HepG2 (cell line): ENCODE results near the gene TOR4A. TPM values are rescaled to one million over a fixed set of nuclear protein-coding genes. Genes with fewer than 3 reads are reported as not detected.

Experiments
- ARNT2 ChIP-seq: sonication (generic); formaldehyde crosslinking; IDR thresholded peaks from 2 replicates; pipeline ENCODE4 v1.8.0; 2022; ENCODE audit warnings: mild to moderate bottlenecking, low read depth, missing genetic modification reagents, moderate library complexity
- ETV5 ChIP-seq: IDR thresholded peaks from 2 replicates; pipeline ENCODE4 v1.6.1; 2018; ENCODE audit warnings: missing biosample characterization, missing genetic modification reagents, inconsistent platforms, borderline replicate concordance
- HDAC6 ChIP-seq: fragments of 200-600 bp; sonication (generic); IDR thresholded peaks from 2 replicates; pipeline ENCODE4 v1.7.0; 2017; ENCODE audit warnings: mild to moderate bottlenecking, antibody characterized with exemption, low read length, low read depth
- KAT2B ChIP-seq: fragments of 150-350 bp; IDR thresholded peaks from 2 replicates; pipeline ENCODE4 v1.6.1; 2014; ENCODE audit warnings: low read depth, low read length, borderline replicate concordance
- MEIS2 ChIP-seq: sonication (generic); formaldehyde crosslinking; IDR thresholded peaks from 2 replicates; pipeline ENCODE4 v1.9.0; 2021; ENCODE audit warnings: mild to moderate bottlenecking, missing genetic modification reagents
- MYNN ChIP-seq: sonication (generic); formaldehyde crosslinking; IDR thresholded peaks from 2 replicates; pipeline ENCODE4 v1.4.0; 2020; ENCODE audit warnings: mild to moderate bottlenecking, low read depth, missing genetic modification reagents
- NAIF1 ChIP-seq: sonication (generic); formaldehyde crosslinking; IDR thresholded peaks from 2 replicates; pipeline ENCODE4 v1.5.0; 2020; ENCODE audit warnings: mild to moderate bottlenecking, missing genetic modification reagents, borderline replicate concordance
- POLR2G ChIP-seq: fragments of 200-400 bp; formaldehyde crosslinking; IDR thresholded peaks from 2 replicates; pipeline ENCODE4 v1.6.1; 2018; ENCODE audit warnings: mild to moderate bottlenecking, low read depth, low read length, moderate library complexity
- SMAD9 ChIP-seq: sonication (generic); formaldehyde crosslinking; IDR thresholded peaks from 2 replicates; pipeline ENCODE4 v1.5.1; 2020; ENCODE audit warnings: mild to moderate bottlenecking, missing genetic modification reagents
- TCF7 ChIP-seq: sonication (generic); IDR thresholded peaks from 2 replicates; pipeline ENCODE4 v1.6.1; 2016; ENCODE audit warnings: antibody characterized with exemption, low read depth
- U2AF2 ChIP-seq: fragments of 200-400 bp; formaldehyde crosslinking; IDR thresholded peaks from 2 replicates; pipeline ENCODE4 v1.6.1; 2017; ENCODE audit warnings: low read depth, mild to moderate bottlenecking, low read length
- ZNF274 ChIP-seq: sonication (generic); formaldehyde crosslinking; IDR thresholded peaks from 2 replicates; pipeline ENCODE4 v1.5.1; 2020; ENCODE audit warnings: mild to moderate bottlenecking, missing genetic modification reagents
- ZNF292 ChIP-seq: sonication (generic); formaldehyde crosslinking; IDR thresholded peaks from 2 replicates; pipeline ENCODE4 v1.8.1; 2022; ENCODE audit warnings: mild to moderate bottlenecking, low read depth, missing genetic modification reagents, borderline replicate concordance
- ZNF496 ChIP-seq: sonication (generic); formaldehyde crosslinking; IDR thresholded peaks from 2 replicates; pipeline ENCODE4 v1.8.1; 2023; ENCODE audit warnings: mild to moderate bottlenecking, moderate library complexity, missing genetic modification reagents; ENCODE audit not compliant: insufficient replicate concordance
- ZNF556 ChIP-seq: sonication (generic); formaldehyde crosslinking; IDR thresholded peaks from 2 replicates; pipeline ENCODE4 v1.4.0; 2020; ENCODE audit warnings: mild to moderate bottlenecking, missing genetic modification reagents, borderline replicate concordance
- ZNF557 ChIP-seq: sonication (generic); formaldehyde crosslinking; IDR thresholded peaks from 2 replicates; pipeline ENCODE4 v1.4.0; 2020; ENCODE audit warnings: missing genetic modification reagents
- ZNF652 ChIP-seq: IDR thresholded peaks from 2 replicates; pipeline ENCODE4 v1.6.1; 2016; ENCODE audit warnings: low read depth, borderline replicate concordance
- ZNF749 ChIP-seq: sonication (generic); formaldehyde crosslinking; IDR thresholded peaks from 2 replicates; pipeline ENCODE4 v1.8.0; 2022; ENCODE audit warnings: mild to moderate bottlenecking, missing genetic modification reagents, moderate library complexity, borderline replicate concordance
- ZNF878 ChIP-seq: sonication (generic); formaldehyde crosslinking; IDR thresholded peaks from 2 replicates; pipeline ENCODE4 v1.8.1; 2023; ENCODE audit warnings: mild to moderate bottlenecking, missing genetic modification reagents, moderate library complexity
- polyA plus RNA-seq, 8 experiments: library from polyadenylated mRNA; depleted of rRNA in 3 of 8; stranded (reverse) in 7 of 8; unstranded in 1 of 8; fragments of >200 nt; fragmentation: Illumina TruSeq in 4 of 8; extraction: Trizol in 4 of 8; gene quantifications; 2 replicates each; pipeline versions ENCODE4 v1.2.1 to v1.2.3, GENCODE V29; 2011 to 2016; ENCODE audit warnings: low read depth in 4 of 8, missing spikeins in 1 of 8, mixed read lengths in 1 of 8; ENCODE audit not compliant: insufficient read depth in 1 of 8
- total RNA-seq, 5 experiments: library from RNA; depleted of rRNA; stranded (reverse); fragments of >200 nt; fragmentation: Illumina TruSeq; extraction: Trizol; gene quantifications; 2 replicates each; pipeline ENCODE4 v1.2.3, GENCODE V29; 2016; ENCODE audit warnings: low read depth in 1 of 5
- TF ChIP-seq, protein P1 (sequence below): sonication (generic); formaldehyde crosslinking; IDR thresholded peaks from 2 replicates; pipeline ENCODE4 v1.5.0; 2020; ENCODE audit warnings: mild to moderate bottlenecking, missing genetic modification reagents
- TF ChIP-seq, protein P2 (sequence below): sonication (generic); formaldehyde crosslinking; IDR thresholded peaks from 2 replicates; pipeline ENCODE4 v1.5.1; 2020; ENCODE audit warnings: mild to moderate bottlenecking, missing genetic modification reagents, moderate library complexity

The TOR4A gene
- total and polyA plus RNA-seq, 2 of the 13 experiments (the other 11 are each of a cell fraction or from before 2014, with no cell fraction given): 11.1 to 14.2 TPM

DNA sequence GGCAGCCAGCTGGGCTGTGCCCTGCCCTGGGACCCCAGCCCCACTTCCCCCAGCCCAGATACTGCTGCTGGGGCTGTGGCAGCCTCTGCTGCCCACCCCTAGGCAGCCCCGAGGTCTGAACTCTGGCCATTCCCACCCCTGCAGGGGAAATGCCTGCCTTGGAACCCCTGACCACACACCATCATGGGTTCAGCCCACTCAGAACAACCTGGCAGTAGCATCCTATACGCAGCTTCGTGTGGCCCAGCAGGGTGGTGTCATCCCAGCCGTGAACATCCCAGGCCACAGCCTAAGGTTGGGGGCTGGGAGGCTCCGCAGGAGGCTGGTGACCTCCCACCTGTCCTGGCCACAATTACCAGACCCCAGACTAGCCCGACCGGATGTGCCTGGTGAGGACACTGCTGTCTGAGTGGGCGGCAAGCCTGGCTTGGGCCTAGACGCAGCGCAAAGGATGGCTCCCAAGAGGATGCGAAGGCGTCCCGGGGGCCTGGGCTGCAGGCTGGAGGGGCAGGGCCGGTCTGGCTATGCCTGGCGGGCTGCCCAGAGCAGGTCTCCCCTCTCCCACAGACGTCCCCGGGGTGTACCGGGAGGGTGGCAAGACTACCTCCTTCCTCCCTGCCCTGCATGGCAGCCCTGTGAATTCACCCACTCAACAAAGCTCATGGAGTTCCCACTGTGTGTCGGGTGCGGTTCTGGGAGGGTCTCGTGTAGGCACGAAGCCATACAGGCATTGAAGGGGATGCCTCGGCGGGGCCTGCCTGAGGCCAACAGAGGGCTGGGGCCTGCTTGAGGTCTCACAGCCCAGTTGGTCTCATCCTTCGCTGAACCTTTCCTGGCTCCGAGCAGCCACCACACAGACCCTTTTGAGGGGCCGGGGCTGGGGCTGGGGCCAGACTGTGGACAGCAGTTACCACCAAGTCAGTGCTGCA lies 48.3 kb upstream of the TOR4A start (continued):
- TF ChIP-seq ZNF557 (CRISPR knock-in tag): 0 out of 2 replicates have a peak, but pooled peaks have one; percentile 53
- no peak for TF ChIP-seq KAT2B
- TF ChIP-seq ETV5 (CRISPR knock-in tag): peak; percentile 40; the same call in 1 of the 2 replicates
- TF ChIP-seq ARNT2: no peak; the same call in 1 of the 2 replicates
- TF ChIP-seq TCF7: no peak
- TF ChIP-seq ZNF496: no peak
- TF ChIP-seq ZNF878: no peak
- TF ChIP-seq ZNF274 (CRISPR knock-in tag): no peak
- TF ChIP-seq HDAC6: no peak
- TF ChIP-seq U2AF2: no peak
- no peak for TF ChIP-seq MYNN (CRISPR knock-in tag)
- TF ChIP-seq, protein P1, sequence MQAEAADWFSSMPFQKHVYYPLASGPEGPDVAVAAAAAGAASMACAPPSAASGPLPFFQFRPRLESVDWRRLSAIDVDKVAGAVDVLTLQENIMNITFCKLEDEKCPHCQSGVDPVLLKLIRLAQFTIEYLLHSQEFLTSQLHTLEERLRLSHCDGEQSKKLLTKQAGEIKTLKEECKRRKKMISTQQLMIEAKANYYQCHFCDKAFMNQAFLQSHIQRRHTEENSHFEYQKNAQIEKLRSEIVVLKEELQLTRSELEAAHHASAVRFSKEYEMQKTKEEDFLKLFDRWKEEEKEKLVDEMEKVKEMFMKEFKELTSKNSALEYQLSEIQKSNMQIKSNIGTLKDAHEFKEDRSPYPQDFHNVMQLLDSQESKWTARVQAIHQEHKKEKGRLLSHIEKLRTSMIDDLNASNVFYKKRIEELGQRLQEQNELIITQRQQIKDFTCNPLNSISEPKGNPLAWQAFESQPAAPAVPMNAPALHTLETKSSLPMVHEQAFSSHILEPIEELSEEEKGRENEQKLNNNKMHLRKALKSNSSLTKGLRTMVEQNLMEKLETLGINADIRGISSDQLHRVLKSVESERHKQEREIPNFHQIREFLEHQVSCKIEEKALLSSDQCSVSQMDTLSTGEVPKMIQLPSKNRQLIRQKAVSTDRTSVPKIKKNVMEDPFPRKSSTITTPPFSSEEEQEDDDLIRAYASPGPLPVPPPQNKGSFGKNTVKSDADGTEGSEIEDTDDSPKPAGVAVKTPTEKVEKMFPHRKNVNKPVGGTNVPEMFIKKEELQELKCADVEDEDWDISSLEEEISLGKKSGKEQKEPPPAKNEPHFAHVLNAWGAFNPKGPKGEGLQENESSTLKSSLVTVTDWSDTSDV (CRISPR knock-in tag): no peak
- no peak for TF ChIP-seq ZNF292 (CRISPR knock-in tag)
- no peak for TF ChIP-seq NAIF1 (CRISPR knock-in tag)
- no peak for TF ChIP-seq ZNF556 (CRISPR knock-in tag)
- 0 out of 2 replicates have a peak, but pooled peaks have one; percentile 36 for TF ChIP-seq ZNF749
- no peak for TF ChIP-seq SMAD9
- no peak for TF ChIP-seq ZNF652 (CRISPR knock-in tag)
- TF ChIP-seq, protein P2, sequence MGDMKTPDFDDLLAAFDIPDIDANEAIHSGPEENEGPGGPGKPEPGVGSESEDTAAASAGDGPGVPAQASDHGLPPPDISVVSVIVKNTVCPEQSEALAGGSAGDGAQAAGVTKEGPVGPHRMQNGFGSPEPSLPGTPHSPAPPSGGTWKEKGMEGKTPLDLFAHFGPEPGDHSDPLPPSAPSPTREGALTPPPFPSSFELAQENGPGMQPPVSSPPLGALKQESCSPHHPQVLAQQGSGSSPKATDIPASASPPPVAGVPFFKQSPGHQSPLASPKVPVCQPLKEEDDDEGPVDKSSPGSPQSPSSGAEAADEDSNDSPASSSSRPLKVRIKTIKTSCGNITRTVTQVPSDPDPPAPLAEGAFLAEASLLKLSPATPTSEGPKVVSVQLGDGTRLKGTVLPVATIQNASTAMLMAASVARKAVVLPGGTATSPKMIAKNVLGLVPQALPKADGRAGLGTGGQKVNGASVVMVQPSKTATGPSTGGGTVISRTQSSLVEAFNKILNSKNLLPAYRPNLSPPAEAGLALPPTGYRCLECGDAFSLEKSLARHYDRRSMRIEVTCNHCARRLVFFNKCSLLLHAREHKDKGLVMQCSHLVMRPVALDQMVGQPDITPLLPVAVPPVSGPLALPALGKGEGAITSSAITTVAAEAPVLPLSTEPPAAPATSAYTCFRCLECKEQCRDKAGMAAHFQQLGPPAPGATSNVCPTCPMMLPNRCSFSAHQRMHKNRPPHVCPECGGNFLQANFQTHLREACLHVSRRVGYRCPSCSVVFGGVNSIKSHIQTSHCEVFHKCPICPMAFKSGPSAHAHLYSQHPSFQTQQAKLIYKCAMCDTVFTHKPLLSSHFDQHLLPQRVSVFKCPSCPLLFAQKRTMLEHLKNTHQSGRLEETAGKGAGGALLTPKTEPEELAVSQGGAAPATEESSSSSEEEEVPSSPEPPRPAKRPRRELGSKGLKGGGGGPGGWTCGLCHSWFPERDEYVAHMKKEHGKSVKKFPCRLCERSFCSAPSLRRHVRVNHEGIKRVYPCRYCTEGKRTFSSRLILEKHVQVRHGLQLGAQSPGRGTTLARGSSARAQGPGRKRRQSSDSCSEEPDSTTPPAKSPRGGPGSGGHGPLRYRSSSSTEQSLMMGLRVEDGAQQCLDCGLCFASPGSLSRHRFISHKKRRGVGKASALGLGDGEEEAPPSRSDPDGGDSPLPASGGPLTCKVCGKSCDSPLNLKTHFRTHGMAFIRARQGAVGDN: peak; percentile 64
- peak; percentile 60 for TF ChIP-seq POLR2G
- TF ChIP-seq MEIS2 (CRISPR knock-in tag): 0 out of 2 replicates have a peak, but pooled peaks have one; percentile 25
